IPS-18a (cell line): ENCODE results near the gene TRABD2B.

ENCODE experiments used
- H3K27ac ChIP-seq: one replicate; pipeline ENCODE4 v1.5.1; 2013; ENCODE audit warnings: low read length
- H3K27me3 ChIP-seq: one replicate; pipeline ENCODE4 v1.6.1; 2013; ENCODE audit warnings: mild to moderate bottlenecking, low read length; ENCODE audit not compliant: control insufficient read depth, insufficient read depth
- H3K36me3 ChIP-seq: one replicate; pipeline ENCODE4 v1.6.1; 2013; ENCODE audit warnings: low read depth, low read length; ENCODE audit not compliant: control insufficient read depth
- H3K4me1 ChIP-seq: one replicate; pipeline ENCODE4 v1.6.1; 2013; ENCODE audit warnings: low read depth, low read length; ENCODE audit not compliant: control insufficient read depth
- H3K4me3 ChIP-seq: one replicate; pipeline ENCODE4 v1.5.1; 2013; ENCODE audit warnings: low read length
- H3K9ac ChIP-seq: one replicate; pipeline ENCODE4 v1.6.1; 2013; ENCODE audit warnings: mild to moderate bottlenecking, low read length, moderate library complexity
- H3K9me3 ChIP-seq: one replicate; pipeline ENCODE4 v1.6.1; 2013; ENCODE audit warnings: low read depth, low read length; ENCODE audit not compliant: control insufficient read depth

The TRABD2B gene

GRCh38 chr1:47930210-47930840 is 66.9 kb downstream of the TRABD2B start:
- Histone ChIP-seq H3K9me3 (no peaks in the 10 kb centered on the region), H3K4me3 (no peak overlapping the region), H3K4me1 (no peaks in the 10 kb centered on the region), H3K27ac (no peak overlapping the region), H3K9ac (no peak overlapping the region), H3K27me3 (no peaks in the 10 kb centered on the region), H3K36me3 (no peaks in the 10 kb centered on the region)

- Histone ChIP-seq H3K27me3 (no peaks in the 10 kb centered on the region), H3K4me3 (no peak overlapping the region), H3K9ac (no peak overlapping the region), H3K27ac (no peak overlapping the region), H3K36me3 (no peaks in the 10 kb centered on the region), H3K9me3 (no peaks in the 10 kb centered on the region), H3K4me1 (no peaks in the 10 kb centered on the region)
These were observed 70.0 kb downstream of the TRABD2B start for GRCh38 chr1:47927165-47927564.

GRCh38 chr1:47926461-47926999 is 70.7 kb downstream of the TRABD2B start:
- H3K27ac ChIP-seq = no peak overlapping the region
- H3K9ac ChIP-seq = no peak overlapping the region
- H3K27me3 ChIP-seq = no peaks in the 10 kb centered on the region
- no peaks in the 10 kb centered on the region for H3K4me1 ChIP-seq
- no peak overlapping the region for H3K4me3 ChIP-seq
- H3K36me3 ChIP-seq = no peaks in the 10 kb centered on the region
- no peaks in the 10 kb centered on the region for H3K9me3 ChIP-seq

GRCh38 chr1:47924270-47925048 is 72.7 kb downstream of the TRABD2B start:
- no peaks in the 10 kb centered on the region for H3K27me3 ChIP-seq
- H3K9me3 ChIP-seq = no peaks in the 10 kb centered on the region
- no peak overlapping the region for H3K27ac ChIP-seq
- no peak overlapping the region for H3K9ac ChIP-seq
- H3K4me3 ChIP-seq = no peak overlapping the region
- H3K4me1 ChIP-seq = no peaks in the 10 kb centered on the region
- H3K36me3 ChIP-seq = no peaks in the 10 kb centered on the region

GRCh38 chr1:47921935-47922415 is 75.2 kb downstream of the TRABD2B start:
- no peaks in the 10 kb centered on the region for H3K36me3 ChIP-seq
- H3K4me1 ChIP-seq = no peaks in the 10 kb centered on the region
- no peak overlapping the region for H3K9ac ChIP-seq
- no peaks in the 10 kb centered on the region for H3K27me3 ChIP-seq
- no peak overlapping the region for H3K4me3 ChIP-seq
- H3K27ac ChIP-seq = no peak overlapping the region
- H3K9me3 ChIP-seq = no peaks in the 10 kb centered on the region

GRCh38 chr1:47919113-47919833 is 77.9 kb downstream of the TRABD2B start:
- Histone ChIP-seq H3K9ac (no peak overlapping the region), H3K4me1 (peaks cover 7% of the 10 kb centered on the region), H3K27me3 (no peaks in the 10 kb centered on the region)

GRCh38 chr1:47918257-47918867 is 78.8 kb downstream of the TRABD2B start:
- peaks cover 7% of the 10 kb centered on the region for H3K4me1 ChIP-seq

More at GRCh38 chr1:47919113-47919833, 77.9 kb downstream of the TRABD2B start:
- Histone ChIP-seq H3K9me3 (no peaks in the 10 kb centered on the region), H3K4me3 (no peak overlapping the region), H3K27ac (no peak overlapping the region), H3K36me3 (no peaks in the 10 kb centered on the region)

GRCh38 chr1:47917687-47918086 is 79.5 kb downstream of the TRABD2B start:
- no peak overlapping the region for H3K9ac ChIP-seq
- no peaks in the 10 kb centered on the region for H3K9me3 ChIP-seq
- H3K27ac ChIP-seq = no peak overlapping the region
- H3K4me1 ChIP-seq = peaks cover 7% of the 10 kb centered on the region
- H3K4me3 ChIP-seq = no peak overlapping the region
- H3K27me3 ChIP-seq = no peaks in the 10 kb centered on the region
- H3K36me3 ChIP-seq = no peaks in the 10 kb centered on the region

More at GRCh38 chr1:47918257-47918867, 78.8 kb downstream of the TRABD2B start:
- H3K36me3 ChIP-seq = no peaks in the 10 kb centered on the region
- no peaks in the 10 kb centered on the region for H3K9me3 ChIP-seq
- no peak overlapping the region for H3K27ac ChIP-seq
- no peaks in the 10 kb centered on the region for H3K27me3 ChIP-seq
- H3K4me3 ChIP-seq = no peak overlapping the region
- no peak overlapping the region for H3K9ac ChIP-seq

- Histone ChIP-seq H3K27ac (no peak overlapping the region), H3K9me3 (no peaks in the 10 kb centered on the region), H3K36me3 (no peaks in the 10 kb centered on the region), H3K4me1 (peaks cover 7% of the 10 kb centered on the region), H3K9ac (no peak overlapping the region), H3K4me3 (no peak overlapping the region), H3K27me3 (no peaks in the 10 kb centered on the region)
These were observed 81.4 kb downstream of the TRABD2B start for GRCh38 chr1:47915677-47916353.

GRCh38 chr1:47914952-47915676 is 82.1 kb downstream of the TRABD2B start:
- no peaks in the 10 kb centered on the region for H3K27me3 ChIP-seq
- H3K9me3 ChIP-seq = no peaks in the 10 kb centered on the region
- no peak overlapping the region for H3K9ac ChIP-seq
- no peaks in the 10 kb centered on the region for H3K36me3 ChIP-seq
- no peak overlapping the region for H3K27ac ChIP-seq
- H3K4me1 ChIP-seq = peaks cover 7% of the 10 kb centered on the region
- H3K4me3 ChIP-seq = no peak overlapping the region
